B cell (primary cell): Measurements from ENCODE around the gene GPRC5B. TPM values are rescaled to one million over a fixed set of nuclear protein-coding genes. Genes with fewer than 3 reads are reported as not detected.

ENCODE experiments used
- ATAC-seq: fragments of 200-7000 bp; cut with Tn5 transposase; one replicate; pipeline ENCODE4 v1.10.0; 2021; ENCODE audit warnings: low read depth, mild to moderate bottlenecking, moderate number of reproducible peaks, moderate library complexity
- CTCF ChIA-PET: fragments of 350-600 bp; sonication (Branson Sonifier 250); formaldehyde crosslinking; loops from one replicate; lab custom pipeline; 2021; ENCODE audit warnings: antibody characterized with exemption, inconsistent platforms; lab: Charles Lee
- POLR2A ChIA-PET: fragments of 350-600 bp; sonication (Branson Sonifier 250); formaldehyde crosslinking; loops from one replicate; lab custom pipeline; 2021; ENCODE audit warnings: antibody characterized with exemption; lab: Charles Lee
- DNase-seq: peaks from one replicate; pipeline ENCODE4 v3.0.0; 2013
- H2AFZ ChIP-seq: 2 replicates; pipeline ENCODE4 v1.6.1; 2012; ENCODE audit warnings: mild to moderate bottlenecking, low read depth, low read length; ENCODE audit not compliant: insufficient read depth, poor library complexity, severe bottlenecking
- H3K27ac ChIP-seq, 2 donors: 1 replicate in 1 of 2; 2 replicates in 1 of 2; pipeline ENCODE4 v1.5.1; 2012 to 2013; ENCODE audit warnings: low read length in 2 of 2, mild to moderate bottlenecking in 2 of 2, moderate library complexity in 1 of 2
- H3K27me3 ChIP-seq, 4 experiments: fragments of 200-600 bp in 1 of 4; sonication (generic) in 1 of 4; replicated peaks in 1 of 4; 1 replicate in 2 of 4; 2 replicates in 2 of 4; pipeline versions ENCODE4 v1.6.1 to v1.7.0; 2013 to 2016; ENCODE audit warnings: low read length in 3 of 4, mild to moderate bottlenecking in 2 of 4, mixed read lengths in 1 of 4, moderate library complexity in 1 of 4; ENCODE audit not compliant: insufficient read depth in 4 of 4, control insufficient read depth in 3 of 4; ENCODE audit errors: control extremely low read depth in 1 of 4
- H3K36me3 ChIP-seq, 2 experiments: replicated peaks in 1 of 2; 1 replicate in 1 of 2; 2 replicates in 1 of 2; pipeline versions ENCODE4 v1.6.1 to v1.7.1; 2013; ENCODE audit warnings: low read length in 1 of 2; ENCODE audit not compliant: insufficient read depth in 2 of 2, control insufficient read depth in 1 of 2; ENCODE audit errors: control extremely low read depth in 1 of 2, extremely low read depth in 1 of 2
- H3K4me1 ChIP-seq, 2 donors: fragments of 200-600 bp in 1 of 2; sonication (generic) in 1 of 2; 1 replicate in 1 of 2; 2 replicates in 1 of 2; pipeline versions ENCODE4 v1.5.1 to v1.6.1; 2013 to 2017; ENCODE audit warnings: low read length in 2 of 2; ENCODE audit not compliant: control insufficient read depth in 2 of 2, insufficient read depth in 2 of 2
- H3K4me2 ChIP-seq: replicated peaks from 2 replicates; pipeline ENCODE3; 2012; ENCODE audit warnings: mild to moderate bottlenecking, low read depth, low read length; ENCODE audit not compliant: poor library complexity, severe bottlenecking
- H3K4me3 ChIP-seq, 5 experiments: fragments of 200-600 bp in 1 of 5; sonication (generic) in 1 of 5; 1 replicate in 3 of 5; 2 replicates in 2 of 5; pipeline versions ENCODE4 v1.5.1 to v1.7.0; 2011 to 2016; ENCODE audit warnings: low read length in 4 of 5, mild to moderate bottlenecking in 4 of 5, low read depth in 2 of 5, control low read depth in 1 of 5, moderate library complexity in 1 of 5; ENCODE audit not compliant: insufficient read depth in 1 of 5; ENCODE audit errors: control extremely low read depth in 1 of 5, extremely low read depth in 1 of 5
- H3K79me2 ChIP-seq: fragments of 200-600 bp; sonication (generic); one replicate; pipeline ENCODE4 v1.6.0; 2016; ENCODE audit warnings: low read length; ENCODE audit not compliant: control insufficient read depth, insufficient read depth
- H3K9ac ChIP-seq: fragments of 200-600 bp; sonication (generic); 2 replicates; pipeline ENCODE4 v1.6.1; 2017; ENCODE audit warnings: mild to moderate bottlenecking, low read length, moderate library complexity
- H3K9me3 ChIP-seq, 3 donors: one replicate each; pipeline versions ENCODE4 v1.6.1 to v1.7.1; 2013; ENCODE audit warnings: low read length in 2 of 3; ENCODE audit not compliant: control insufficient read depth in 2 of 3, insufficient read depth in 1 of 3; ENCODE audit errors: control extremely low read depth in 1 of 3
- H4K20me1 ChIP-seq: 2 replicates; pipeline ENCODE4 v1.6.0; 2012; ENCODE audit warnings: mild to moderate bottlenecking, low read length; ENCODE audit not compliant: insufficient read depth, control insufficient read depth, poor library complexity, severe bottlenecking
- H3K27ac Mint-ChIP-seq: one replicate; pipeline ENCODE4 v1.8.0; 2021; ENCODE audit warnings: mixed read lengths
- H3K27me3 Mint-ChIP-seq: one replicate; pipeline ENCODE4 v1.8.0; 2021; ENCODE audit warnings: mixed read lengths
- H3K4me1 Mint-ChIP-seq: one replicate; pipeline ENCODE4 v1.8.0; 2021; ENCODE audit warnings: mixed read lengths
- H3K4me3 Mint-ChIP-seq: one replicate; pipeline ENCODE4 v1.8.0; 2021; ENCODE audit warnings: mixed read lengths
- H3K9me3 Mint-ChIP-seq: one replicate; pipeline ENCODE4 v1.8.0; 2022; ENCODE audit warnings: mixed read lengths; ENCODE audit not compliant: insufficient read depth
- CTCF ChIP-seq: fragments of 200-600 bp; IDR thresholded peaks from one replicate; pipeline ENCODE4 v1.8.0; 2022; ENCODE audit warnings: antibody characterized with exemption, mild to moderate bottlenecking
- EZH2 ChIP-seq: IDR thresholded peaks from 2 replicates; pipeline ENCODE4 v1.6.1; 2012; ENCODE audit warnings: borderline replicate concordance, low read depth, mild to moderate bottlenecking, moderate library complexity, low read length; ENCODE audit not compliant: insufficient read depth, poor library complexity, severe bottlenecking
- WGBS: methylation state at CpG from one replicate; pipeline ENCODE4 v1.1.5; 2013; ENCODE audit warnings: missing lambda C conversion rate; ENCODE audit not compliant: insufficient coverage; 5-methylcytosine and 5-hydroxymethylcytosine counted together
- intact Hi-C: fragments of 100-400 bp; cut with micrococcal nuclease; formaldehyde crosslinking; loops from one replicate; pipeline ENCODE4 v1.10.0; 2022
- polyA plus RNA-seq: library from polyadenylated mRNA; depleted of rRNA; stranded (reverse); fragments of >200 nt; gene quantifications from 2 replicates; pipeline ENCODE4 v1.2.3, GENCODE V29; 2012
- total RNA-seq, 2 donors: library from RNA; stranded (reverse); fragments of 120-200 nt in 1 of 2; gene quantifications; 1 replicate in 1 of 2; 2 replicates in 1 of 2; pipeline versions ENCODE4 v1.2.3 to v1.2.4, GENCODE V29; 2013 to 2022

GPRC5B gene
- total and polyA plus RNA-seq, 2 donors (not counting 1 experiment from before 2014, with no cell fraction given): not detected

- Histone ChIP-seq H3K4me1 (peaks cover 33 to 34% of the 10 kb centered on the region in 2 donors), H3K9ac (peak overlapping the region; percentile 61), H3K27ac (no peak overlapping the region), H3K4me3 (peak overlapping the region in 1 of 5 experiments; percentile 60), H3K36me3 (no peaks in the 10 kb centered on the region), H3K79me2 (no peaks in the 10 kb centered on the region), H3K27me3 (peaks cover 0 to 46% (median 22%) of the 10 kb centered on the region in 4 experiments), H2AFZ (peak overlapping the region; percentile 71), H3K9me3 (peaks cover 0 to 7% (median 0%) of the 10 kb centered on the region in 3 donors), H4K20me1 (no peaks in the 10 kb centered on the region), H3K4me2 (peak overlapping the region; percentile 89)
- ChIA-PET CTCF (interaction anchor here (0.7 to 3.8 kb wide), 13 partner anchors 11 to 800 kb away, joined by 3 to 55 read pairs (median 3); partner anchors contain the start of genes CCP110 and VPS35L), POLR2A (interaction anchor here (0.5 kb wide), 1 partner anchor 369 kb away, joined by 3 read pairs; no protein-coding TSS in a partner anchor)
- Mint-ChIP-seq H3K4me3 (peak overlapping the region; percentile 85), H3K27ac (no peak overlapping the region), H3K4me1 (peaks cover 32% of the 10 kb centered on the region), H3K27me3 (peaks cover 35% of the 10 kb centered on the region), H3K9me3 (no peaks in the 10 kb centered on the region)
- DNase-seq: peak; percentile 80
- ATAC-seq: peak; percentile 62
- intact Hi-C loops: loop anchor here (1.0 to 2.0 kb wide), 2 partner anchors 168 to 331 kb away; partner anchors contain the start of genes IQCK, KNOP1 and VPS35L
- WGBS: 9% methylated on average over 15 of the region's 20 CpGs
- TF ChIP-seq CTCF: peak; percentile 92
- no peak for TF ChIP-seq EZH2
Observed at GRCh38 chr16:19886073-19886941, 1.7 kb upstream of the GPRC5B start.
